K562 (cell line): ENCODE measurements around the gene CD82. TPM values are rescaled to one million over a fixed set of nuclear protein-coding genes. Genes with fewer than 3 reads are reported as not detected.

Source experiments
- ATAC-seq: fragments of 200-7000 bp; cut with Tn5 transposase; 3 replicates; pipeline ENCODE4 v1.9.1; 2020; ENCODE audit warnings: moderate library complexity
- BruUV-seq: library from RNA; stranded (reverse); fragments of 400-500 nt; replicated peaks from 2 replicates; lab custom pipeline; 2021; lab: Mats Ljungman, UMichigan
- CTCF ChIA-PET: fragments of 300-600 bp; formaldehyde crosslinking; extraction: SDS; loops from one replicate; lab custom pipeline; 2021; ENCODE audit warnings: low intra/inter-chr PET ratio; lab: Yijun Ruan, JAX
- POLR2A ChIA-PET: fragments of 300-600, 350-650 bp; sonication (Branson Sonifier 250); formaldehyde crosslinking; extraction: SDS; loops from one replicate; lab custom pipeline; 2021; ENCODE audit warnings: antibody characterized with exemption, inconsistent platforms; lab: Yijun Ruan, JAX
- DNase-seq, 4 experiments: peaks; one replicate each; pipeline versions ENCODE4 v3.0.0 to v3.0.0-alpha.2; 2011 to 2018; ENCODE audit warnings: low spot score in 3 of 4, mixed read lengths in 3 of 4; ENCODE audit errors: extremely low read depth in 1 of 4
- FAIRE-seq: peaks from 2 replicates; lab custom pipeline; 2011; peaks lifted over from hg19 to GRCh38; lab: Jason Lieb, UNC
- H2AFZ ChIP-seq: 2 replicates; pipeline ENCODE4 v1.6.0; 2011; ENCODE audit warnings: low read depth, low read length, control low read depth, inconsistent platforms
- H3K27ac ChIP-seq: fragments of 200-600 bp; 3 replicates; pipeline ENCODE4 v1.8.0; 2011; ENCODE audit warnings: low read depth, mild to moderate bottlenecking, control low read depth, inconsistent platforms, low read length, moderate library complexity, mixed read lengths; ENCODE audit errors: extremely low read depth
- H3K27me3 ChIP-seq, 2 experiments: fragments of 300-600 bp in 1 of 2; 2 replicates in 1 of 2; 3 replicates in 1 of 2; pipeline versions ENCODE4 v1.6.0 to v1.8.0; 2011; ENCODE audit warnings: inconsistent platforms in 2 of 2, low read length in 2 of 2, mild to moderate bottlenecking in 1 of 2, mixed read lengths in 1 of 2, moderate library complexity in 1 of 2; ENCODE audit not compliant: control insufficient read depth in 2 of 2, insufficient read depth in 2 of 2
- H3K36me3 ChIP-seq: fragments of 300-600 bp; 3 replicates; pipeline ENCODE4 v1.8.0; 2011; ENCODE audit warnings: mild to moderate bottlenecking, low read length, inconsistent platforms; ENCODE audit not compliant: control insufficient read depth, insufficient read depth
- H3K4me1 ChIP-seq, 2 experiments: fragments of 200-600 bp in 1 of 2; replicated peaks in 1 of 2; 2 replicates in 1 of 2; 3 replicates in 1 of 2; pipeline versions ENCODE4 v1.5.1 to v1.8.0; 2011; ENCODE audit warnings: inconsistent platforms in 2 of 2, low read length in 2 of 2, mild to moderate bottlenecking in 1 of 2, mixed read lengths in 1 of 2, moderate library complexity in 1 of 2; ENCODE audit not compliant: control insufficient read depth in 2 of 2, insufficient read depth in 2 of 2
- H3K4me2 ChIP-seq: 2 replicates; pipeline ENCODE4 v1.6.1; 2011; ENCODE audit warnings: low read length, control low read depth, inconsistent platforms, mixed read lengths; ENCODE audit not compliant: insufficient read depth
- H3K4me3 ChIP-seq: fragments of 200-600 bp; sonication (generic), shearing (Covaris generic); 2 replicates; pipeline ENCODE4 v1.5.1; 2016; ENCODE audit warnings: control low read depth, inconsistent platforms
- H3K79me2 ChIP-seq: fragments of 200-600 bp; 3 replicates; pipeline ENCODE4 v1.8.0; 2011; ENCODE audit warnings: low read length, inconsistent platforms; ENCODE audit not compliant: control insufficient read depth, insufficient read depth
- H3K9ac ChIP-seq, 2 experiments: 2 replicates each; pipeline versions ENCODE4 v1.6.0 to v1.6.1; 2011; ENCODE audit warnings: low read depth in 2 of 2, low read length in 2 of 2, control low read depth in 1 of 2, inconsistent platforms in 1 of 2, mild to moderate bottlenecking in 1 of 2, mixed read lengths in 1 of 2; ENCODE audit not compliant: insufficient read depth in 1 of 2
- H3K9me1 ChIP-seq: one replicate; pipeline ENCODE4 v1.6.0; 2011; ENCODE audit warnings: inconsistent platforms, mild to moderate bottlenecking, low read length, moderate library complexity; ENCODE audit not compliant: control insufficient read depth, insufficient read depth
- H3K9me3 ChIP-seq: replicated peaks from 2 replicates; pipeline ENCODE4 v1.5.1; 2011; ENCODE audit warnings: low read depth, low read length, inconsistent platforms; ENCODE audit not compliant: control insufficient read depth, insufficient read depth
- H4K20me1 ChIP-seq: replicated peaks from 2 replicates; pipeline ENCODE4 v1.6.1; 2011; ENCODE audit warnings: low read length, inconsistent platforms, mixed read lengths; ENCODE audit not compliant: control insufficient read depth, insufficient read depth
- COPS2 ChIP-seq: fragments of 450-650 bp; conservative IDR thresholded peaks from 2 replicates; pipeline ENCODE4 v1.6.1; 2016; ENCODE audit warnings: mild to moderate bottlenecking, moderate library complexity
- DPF2 ChIP-seq: fragments of 450-650 bp; IDR thresholded peaks from 2 replicates; pipeline ENCODE4 v1.6.1; 2016
- GTF2A2 ChIP-seq: IDR thresholded peaks from 2 replicates; pipeline ENCODE4 v1.6.1; 2016; ENCODE audit warnings: mild to moderate bottlenecking, missing genetic modification characterization, missing compliant biosample characterization
- LARP7 ChIP-seq: fragments of 450-650 bp; IDR thresholded peaks from 2 replicates; pipeline ENCODE4 v1.6.1; 2016
- MCM3 ChIP-seq: fragments of 450-650 bp; IDR thresholded peaks from 2 replicates; pipeline ENCODE4 v1.6.1; 2016
- NR3C1 ChIP-seq: sonication (generic); formaldehyde crosslinking; IDR thresholded peaks from 2 replicates; pipeline ENCODE4 v1.8.1; 2022; ENCODE audit warnings: missing genetic modification reagents
- RBM15 ChIP-seq: fragments of 200-400 bp; formaldehyde crosslinking; IDR thresholded peaks from 2 replicates; pipeline ENCODE4 v1.6.1; 2018; ENCODE audit warnings: mild to moderate bottlenecking, low read length, moderate library complexity; ENCODE audit not compliant: insufficient read depth
- TCFL5 ChIP-seq: fragments of 250-450 bp; sonication (Bioruptor Pico); conservative IDR thresholded peaks from 2 replicates; pipeline ENCODE4 v1.6.1; 2021; ENCODE audit warnings: mild to moderate bottlenecking, moderate library complexity, matching md5 sums
- YBX1 ChIP-seq: fragments of 450-650 bp; IDR thresholded peaks from 2 replicates; pipeline ENCODE4 v1.7.1; 2016; ENCODE audit warnings: mild to moderate bottlenecking
- ZNF143 ChIP-seq: sonication (generic); formaldehyde crosslinking; IDR thresholded peaks from 2 replicates; pipeline ENCODE4 v1.9.0; 2022; ENCODE audit warnings: mild to moderate bottlenecking, missing genetic modification reagents
- ZNF431 ChIP-seq: sonication (generic); formaldehyde crosslinking; IDR thresholded peaks from 2 replicates; pipeline ENCODE4 v1.8.0; 2022; ENCODE audit warnings: mild to moderate bottlenecking, missing genetic modification reagents
- WGBS: fragments of 100-300 bp; shearing (Covaris generic); methylation state at CpG from one replicate; pipeline ENCODE4 v1.1.6; 2016; ENCODE audit warnings: low coverage, mixed read lengths; ENCODE audit not compliant: insufficient coverage; ENCODE audit errors: missing lambda C conversion rate; 5-methylcytosine and 5-hydroxymethylcytosine counted together
- in situ Hi-C: fragments of 300-500 bp; cut with MboI; formaldehyde crosslinking; loops from 4 replicates; pipeline ENCODE4 v1.15.0; 2018; ENCODE audit warnings: inconsistent platforms, mixed read lengths
- intact Hi-C: fragments of 100-400 bp; cut with micrococcal nuclease; formaldehyde crosslinking; loops from 2 replicates; pipeline ENCODE4 v1.14.2; 2022
- polyA plus RNA-seq, 8 experiments: library from polyadenylated mRNA; depleted of rRNA in 4 of 8; stranded (reverse) in 5 of 8; unstranded in 3 of 8; fragments of >200 nt; fragmentation: Nextera tagmentation in 2 of 8; fragmentation: Illumina TruSeq in 1 of 8; extraction: Ambion mirVana in 2 of 8; extraction: Trizol in 1 of 8; gene quantifications; 2 replicates each; pipeline versions ENCODE4 v1.2.1 to v1.2.3, GENCODE V29; 2011 to 2014; ENCODE audit warnings: inconsistent platforms in 1 of 8, missing spikeins in 1 of 8
- total RNA-seq, 7 experiments: library from RNA; depleted of rRNA in 6 of 7; stranded (reverse); fragments of >200 nt in 6 of 7; fragmentation: Illumina TruSeq in 2 of 7; extraction: Trizol in 2 of 7; gene quantifications; 2 replicates each; pipeline versions ENCODE4 v1.2.1 to v1.2.3, GENCODE V29; 2011 to 2021; ENCODE audit warnings: low replicate concordance in 1 of 7
- TF ChIP-seq, protein P1 (sequence below): fragments of 250-450 bp; sonication (Bioruptor Pico); IDR thresholded peaks from 2 replicates; pipeline ENCODE4 v1.5.0; 2021
- TF ChIP-seq, protein P2 (sequence below): fragments of 450-650 bp; formaldehyde crosslinking; IDR thresholded peaks from 2 replicates; pipeline ENCODE4 v1.4.0; 2020; ENCODE audit warnings: mild to moderate bottlenecking, moderate library complexity

Gene CD82
- total and polyA plus RNA-seq, 9 of the 15 experiments (the other 6 are each of a cell fraction or from before 2014, with no cell fraction given): 0.27 to 9.4 (median 3.0) TPM

GRCh38 chr11:44625759-44626523 is 60.5 kb downstream of the CD82 start:
- CTCF ChIA-PET: interaction anchor here (0.5 kb wide), 1 partner anchor 9 kb away, joined by 3 read pairs; no protein-coding TSS in a partner anchor

DNA sequence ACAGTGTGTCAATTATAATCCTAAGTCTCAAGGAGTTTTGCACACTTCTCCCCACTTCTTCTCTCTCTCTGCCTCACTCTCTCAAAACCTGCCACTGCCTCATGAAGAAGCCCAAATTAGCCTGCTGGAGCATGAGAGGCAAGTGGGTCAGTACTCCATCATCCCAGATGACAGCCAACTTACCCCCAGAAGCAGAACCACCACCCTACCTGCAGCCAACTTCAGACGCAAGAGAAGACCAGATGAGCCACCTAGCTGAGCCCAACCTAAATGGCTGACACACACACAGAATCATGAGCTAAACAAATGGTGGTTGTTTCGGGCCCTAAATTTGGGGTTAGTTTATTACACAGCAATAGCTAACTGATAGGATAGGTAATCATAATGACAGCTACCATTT is 61.2 kb downstream of the CD82 start:
- Histone ChIP-seq H3K79me2 (no peaks in the 10 kb centered on the region), H3K9me3 (no peaks in the 10 kb centered on the region), H3K27me3 (peaks cover 22 to 58% of the 10 kb centered on the region in 2 experiments; a peak in 3 of 5 replicates), H3K36me3 (no peaks in the 10 kb centered on the region), H3K9ac (no peak overlapping the region), H3K4me2 (no peak overlapping the region), H3K4me1 (peaks cover 0 to 1% of the 10 kb centered on the region in 2 experiments; a peak in 1 of 5 replicates), H3K27ac (no peak overlapping the region), H3K9me1 (peaks cover 3% of the 10 kb centered on the region), H4K20me1 (no peaks in the 10 kb centered on the region), H2AFZ (no peak overlapping the region), H3K4me3 (no peak overlapping the region)
- WGBS: 9% methylated on average over 2 of the region's 2 CpGs
- ATAC-seq (no peak), FAIRE-seq (no peak), DNase-seq (no peak)
- intact Hi-C loops (no loop called here), in situ Hi-C loops (no loop called here)
- no TSS peak for BruUV-seq
- ChIA-PET CTCF (no interaction called here), POLR2A (interaction anchor here (0.7 kb wide), 1 partner anchor 292 kb away, joined by 3 read pairs; no protein-coding TSS in a partner anchor)
- no peak for TF ChIP-seq LARP7
- TF ChIP-seq NR3C1 (CRISPR knock-in tag): no peak
- no peak for TF ChIP-seq ZNF143 (CRISPR knock-in tag)
- TF ChIP-seq DPF2: no peak
- TF ChIP-seq, protein P1, sequence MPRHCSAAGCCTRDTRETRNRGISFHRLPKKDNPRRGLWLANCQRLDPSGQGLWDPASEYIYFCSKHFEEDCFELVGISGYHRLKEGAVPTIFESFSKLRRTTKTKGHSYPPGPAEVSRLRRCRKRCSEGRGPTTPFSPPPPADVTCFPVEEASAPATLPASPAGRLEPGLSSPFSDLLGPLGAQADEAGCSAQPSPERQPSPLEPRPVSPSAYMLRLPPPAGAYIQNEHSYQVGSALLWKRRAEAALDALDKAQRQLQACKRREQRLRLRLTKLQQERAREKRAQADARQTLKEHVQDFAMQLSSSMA (CRISPR knock-in tag): no peak
- TF ChIP-seq COPS2: no peak
- TF ChIP-seq TCFL5 (CRISPR knock-in tag): no peak
- TF ChIP-seq, protein P2, sequence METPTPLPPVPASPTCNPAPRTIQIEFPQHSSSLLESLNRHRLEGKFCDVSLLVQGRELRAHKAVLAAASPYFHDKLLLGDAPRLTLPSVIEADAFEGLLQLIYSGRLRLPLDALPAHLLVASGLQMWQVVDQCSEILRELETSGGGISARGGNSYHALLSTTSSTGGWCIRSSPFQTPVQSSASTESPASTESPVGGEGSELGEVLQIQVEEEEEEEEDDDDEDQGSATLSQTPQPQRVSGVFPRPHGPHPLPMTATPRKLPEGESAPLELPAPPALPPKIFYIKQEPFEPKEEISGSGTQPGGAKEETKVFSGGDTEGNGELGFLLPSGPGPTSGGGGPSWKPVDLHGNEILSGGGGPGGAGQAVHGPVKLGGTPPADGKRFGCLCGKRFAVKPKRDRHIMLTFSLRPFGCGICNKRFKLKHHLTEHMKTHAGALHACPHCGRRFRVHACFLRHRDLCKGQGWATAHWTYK: no peak
- TF ChIP-seq ZNF431: no peak

More at GRCh38 chr11:44625759-44626523, 60.5 kb downstream of the CD82 start:
- Histone ChIP-seq H3K4me2 (no peak overlapping the region), H2AFZ (no peak overlapping the region), H3K27ac (no peak overlapping the region), H3K4me1 (peaks cover 0 to 8% of the 10 kb centered on the region in 2 experiments; a peak in 3 of 5 replicates), H3K36me3 (no peaks in the 10 kb centered on the region), H4K20me1 (peaks cover 4% of the 10 kb centered on the region; the same call in 1 of the 2 replicates), H3K4me3 (no peak overlapping the region), H3K9ac (no peak overlapping the region), H3K27me3 (peaks cover 22 to 52% of the 10 kb centered on the region in 2 experiments; a peak in 3 of 5 replicates), H3K9me1 (peaks cover 3% of the 10 kb centered on the region), H3K9me3 (no peaks in the 10 kb centered on the region), H3K79me2 (no peaks in the 10 kb centered on the region)
- no TSS peak for BruUV-seq
- 0% methylated on average over 7 of the region's 7 CpGs for WGBS
- DNase-seq (no peak), ATAC-seq (no peak), FAIRE-seq (no peak)
- in situ Hi-C loops (no loop called here), intact Hi-C loops (no loop called here)
- no peak for TF ChIP-seq YBX1
- TF ChIP-seq GTF2A2 (tag): no peak
- no peak for TF ChIP-seq MCM3
- no peak for TF ChIP-seq RBM15
- POLR2A ChIA-PET: interaction anchor here (0.7 kb wide), 1 partner anchor 293 kb away, joined by 3 read pairs; no protein-coding TSS in a partner anchor
